OCI-LY1 (cell line): ENCODE data around the gene GOLGA8G.
"Not testable (repeated sequence)": the region's sequence is repeated elsewhere in the genome, so short reads cannot be mapped to it uniquely, and the experiment has no call there.

ENCODE experiments used
- H2AFZ ChIP-seq: fragments of 200-600 bp; sonication (generic), shearing (Covaris generic); 2 replicates; pipeline ENCODE4 v1.6.0; 2014; ENCODE audit warnings: antibody characterized with exemption, mild to moderate bottlenecking, low read length
- H3F3A ChIP-seq: fragments of 200-600 bp; sonication (generic), shearing (Covaris generic); 2 replicates; pipeline ENCODE4 v1.6.0; 2014; ENCODE audit warnings: mild to moderate bottlenecking, antibody characterized with exemption, low read length, moderate library complexity; ENCODE audit not compliant: insufficient read depth
- H3K27ac ChIP-seq: fragments of 200-600 bp; sonication (generic); 2 replicates; pipeline ENCODE4 v1.5.1; 2014; ENCODE audit warnings: low read length, mixed run types, mild to moderate bottlenecking, low read depth; ENCODE audit not compliant: poor library complexity, severe bottlenecking
- H3K27me3 ChIP-seq: fragments of 200-600 bp; sonication (generic); 2 replicates; pipeline ENCODE4 v1.6.0; 2014; ENCODE audit warnings: antibody characterized with exemption, mild to moderate bottlenecking, low read length, moderate library complexity; ENCODE audit not compliant: insufficient read depth
- H3K36me3 ChIP-seq: fragments of 200-600 bp; sonication (generic); 2 replicates; pipeline ENCODE4 v1.6.1; 2014; ENCODE audit warnings: mild to moderate bottlenecking, antibody characterized with exemption, low read length, moderate library complexity, mixed read lengths; ENCODE audit not compliant: insufficient read depth
- H3K4me1 ChIP-seq: fragments of 200-600 bp; sonication (generic); 2 replicates; pipeline ENCODE4 v1.5.1; 2014; ENCODE audit warnings: mild to moderate bottlenecking, low read length, moderate library complexity; ENCODE audit not compliant: insufficient read depth, severe bottlenecking
- H3K4me2 ChIP-seq: fragments of 200-600 bp; sonication (generic), shearing (Covaris generic); 2 replicates; pipeline ENCODE4 v1.6.1; 2014; ENCODE audit warnings: low read length
- H3K4me3 ChIP-seq: fragments of 200-600 bp; sonication (generic); 2 replicates; pipeline ENCODE4 v1.5.1; 2014; ENCODE audit warnings: low read length, low read depth, mild to moderate bottlenecking, mixed read lengths; ENCODE audit not compliant: poor library complexity, severe bottlenecking
- H3K79me2 ChIP-seq: fragments of 200-600 bp; shearing (Covaris generic); 2 replicates; pipeline ENCODE4 v1.6.1; 2016; ENCODE audit warnings: mixed run types, low read length, mixed read lengths; ENCODE audit not compliant: insufficient read depth
- H3K9ac ChIP-seq: fragments of 200-600 bp; sonication (generic), shearing (Covaris generic); 2 replicates; pipeline ENCODE4 v1.6.1; 2014; ENCODE audit warnings: mild to moderate bottlenecking, low read length, mixed read lengths
- H3K9me2 ChIP-seq: fragments of 200-600 bp; sonication (generic), shearing (Covaris generic); 2 replicates; pipeline ENCODE4 v1.6.1; 2014; ENCODE audit warnings: low read depth, mild to moderate bottlenecking, low read length, mixed read lengths
- H3K9me3 ChIP-seq: fragments of 200-600 bp; shearing (Covaris generic); 2 replicates; pipeline ENCODE4 v1.6.1; 2014; ENCODE audit warnings: low read length, mixed read lengths
- H4K20me1 ChIP-seq: fragments of 200-600 bp; sonication (generic), shearing (Covaris generic); 2 replicates; pipeline ENCODE4 v1.6.0; 2016; ENCODE audit warnings: mild to moderate bottlenecking, low read length; ENCODE audit not compliant: insufficient read depth

The GOLGA8G gene

GRCh38 chr15:28532954-28533353 is at the start of gene GOLGA8G:
TSS of gene GOLGA8G (minus strand) at chr15:28532971. CDS start at chr15:28532909, 62 bp downstream.
- not testable (repeated sequence) for H2AFZ ChIP-seq, H3K27ac ChIP-seq, H3F3A ChIP-seq, H3K9me3 ChIP-seq, H3K4me1 ChIP-seq, H3K4me2 ChIP-seq, H3K27me3 ChIP-seq, H3K79me2 ChIP-seq, H3K9ac ChIP-seq, H3K4me3 ChIP-seq, H3K36me3 ChIP-seq, H4K20me1 ChIP-seq, H3K9me2 ChIP-seq

- not testable (repeated sequence) for H4K20me1 ChIP-seq, H3K4me2 ChIP-seq, H3K9me2 ChIP-seq, H3K9me3 ChIP-seq, H3K4me3 ChIP-seq, H3F3A ChIP-seq, H3K9ac ChIP-seq, H3K36me3 ChIP-seq, H3K27me3 ChIP-seq, H3K27ac ChIP-seq, H2AFZ ChIP-seq, H3K79me2 ChIP-seq, H3K4me1 ChIP-seq
Observed at GRCh38 chr15:28573351-28573750, 40.6 kb upstream of the GOLGA8G start.

- H3K9me2 ChIP-seq, H3K79me2 ChIP-seq, H3K4me2 ChIP-seq, H3K36me3 ChIP-seq, H3K27ac ChIP-seq, H3K9ac ChIP-seq, H3K9me3 ChIP-seq, H2AFZ ChIP-seq, H3F3A ChIP-seq, H4K20me1 ChIP-seq, H3K4me3 ChIP-seq, H3K27me3 ChIP-seq, H3K4me1 ChIP-seq: not testable (repeated sequence)
Observed at GRCh38 chr15:28553268-28553667, 20.5 kb upstream of the GOLGA8G start, which contains the start of gene GOLGA6L25. TSS of gene GOLGA6L25 (plus strand) at chr15:28553568. CDS start at chr15:28553629, 61 bp downstream.

GRCh38 chr15:28515208-28515607 is 17.6 kb downstream of the GOLGA8G start:
- H3K9ac ChIP-seq, H3K4me3 ChIP-seq, H4K20me1 ChIP-seq, H3K27ac ChIP-seq, H2AFZ ChIP-seq, H3F3A ChIP-seq, H3K9me2 ChIP-seq, H3K27me3 ChIP-seq, H3K9me3 ChIP-seq, H3K36me3 ChIP-seq, H3K4me2 ChIP-seq, H3K4me1 ChIP-seq, H3K79me2 ChIP-seq: not testable (repeated sequence)

- not testable (repeated sequence) for H2AFZ ChIP-seq, H3K4me2 ChIP-seq, H3K79me2 ChIP-seq, H3F3A ChIP-seq, H3K27ac ChIP-seq, H3K4me1 ChIP-seq, H3K27me3 ChIP-seq, H4K20me1 ChIP-seq, H3K9ac ChIP-seq, H3K9me3 ChIP-seq, H3K4me3 ChIP-seq, H3K36me3 ChIP-seq, H3K9me2 ChIP-seq
Observed at GRCh38 chr15:28514128-28514527, 18.6 kb downstream of the GOLGA8G start.

- not testable (repeated sequence) for H3K4me3 ChIP-seq, H3K9ac ChIP-seq, H3K36me3 ChIP-seq, H4K20me1 ChIP-seq, H3F3A ChIP-seq, H3K4me2 ChIP-seq, H3K4me1 ChIP-seq, H3K79me2 ChIP-seq, H3K9me2 ChIP-seq, H3K9me3 ChIP-seq, H2AFZ ChIP-seq, H3K27ac ChIP-seq, H3K27me3 ChIP-seq
Observed at GRCh38 chr15:28508217-28508889, 24.4 kb downstream of the GOLGA8G start.

- H3F3A ChIP-seq, H3K4me2 ChIP-seq, H3K9ac ChIP-seq, H2AFZ ChIP-seq, H3K27me3 ChIP-seq, H3K9me2 ChIP-seq, H3K36me3 ChIP-seq, H3K4me1 ChIP-seq, H3K9me3 ChIP-seq, H3K4me3 ChIP-seq, H3K27ac ChIP-seq, H4K20me1 ChIP-seq, H3K79me2 ChIP-seq: not testable (repeated sequence)
Observed at GRCh38 chr15:28481340-28481739, 51.4 kb downstream of the GOLGA8G start.
